Endodermal cell (in vitro differentiated cells): ENCODE measurements around the gene INSYN2B. TPM values are rescaled to one million over a fixed set of nuclear protein-coding genes. Genes with fewer than 3 reads are reported as not detected.
A peak's percentile ranks its signal among the peaks of the same experiment; 100 is the strongest.

Experiments
- DNase-seq: peaks from one replicate; pipeline ENCODE4 v3.0.0-alpha.2; 2017
- H3K27ac ChIP-seq: 2 replicates; pipeline ENCODE4 v1.5.1; 2013; ENCODE audit warnings: mild to moderate bottlenecking, low read depth, low read length, moderate library complexity
- H3K27me3 ChIP-seq: 2 replicates; pipeline ENCODE4 v1.6.1; 2013; ENCODE audit warnings: mild to moderate bottlenecking, low read length, moderate library complexity; ENCODE audit not compliant: insufficient read depth, control insufficient read depth, poor library complexity, severe bottlenecking
- H3K36me3 ChIP-seq: 2 replicates; pipeline ENCODE4 v1.7.0; 2013; ENCODE audit warnings: mild to moderate bottlenecking, low read length, moderate library complexity; ENCODE audit not compliant: control insufficient read depth, insufficient read depth
- H3K4me1 ChIP-seq: one replicate; pipeline ENCODE4 v1.7.0; 2013; ENCODE audit warnings: low read length; ENCODE audit not compliant: control insufficient read depth, insufficient read depth
- H3K4me3 ChIP-seq: 2 replicates; pipeline ENCODE4 v1.5.1; 2013; ENCODE audit warnings: mild to moderate bottlenecking, low read length, moderate library complexity
- H3K9ac ChIP-seq: 2 replicates; pipeline ENCODE4 v1.6.1; 2013; ENCODE audit warnings: mild to moderate bottlenecking, low read length, moderate library complexity; ENCODE audit not compliant: poor library complexity, severe bottlenecking; ENCODE audit errors: extremely low read depth
- H3K9me3 ChIP-seq: 2 replicates; pipeline ENCODE4 v1.6.1; 2013; ENCODE audit warnings: mild to moderate bottlenecking, low read length, moderate library complexity; ENCODE audit not compliant: control insufficient read depth
- H3K27ac Mint-ChIP-seq: 2 replicates; pipeline ENCODE4 v1.8.0; 2020; ENCODE audit warnings: mixed read lengths
- H3K27me3 Mint-ChIP-seq: 2 replicates; pipeline ENCODE4 v1.8.0; 2021; ENCODE audit warnings: mild to moderate bottlenecking, mixed read lengths; ENCODE audit not compliant: insufficient read depth
- H3K36me3 Mint-ChIP-seq: 2 replicates; pipeline ENCODE4 v1.8.0; 2020; ENCODE audit warnings: low read depth, mixed read lengths
- H3K4me1 Mint-ChIP-seq: 2 replicates; pipeline ENCODE4 v1.8.0; 2020; ENCODE audit warnings: mixed read lengths
- H3K4me3 Mint-ChIP-seq: 2 replicates; pipeline ENCODE4 v1.8.0; 2020; ENCODE audit warnings: mild to moderate bottlenecking, moderate library complexity, mixed read lengths
- H3K9me3 Mint-ChIP-seq: 2 replicates; pipeline ENCODE4 v1.8.0; 2020; ENCODE audit warnings: mild to moderate bottlenecking, mixed read lengths
- WGBS, 2 experiments: methylation state at CpG; one replicate each; pipeline versions ENCODE4 v1.1.5 to v1.1.7; 2013; ENCODE audit warnings: missing lambda C conversion rate in 2 of 2, mixed read lengths in 1 of 2; ENCODE audit not compliant: insufficient coverage in 1 of 2, insufficient read length in 1 of 2; 5-methylcytosine and 5-hydroxymethylcytosine counted together
- total RNA-seq, 2 donors: library from RNA; stranded (reverse); fragmentation: NEBNext Ultra II Directional in 1 of 2; extraction: Animal tissue kit (Norgen Biotek cat#: 25700) in 1 of 2; gene quantifications; 2 replicates in 1 of 2; 3 replicates in 1 of 2; pipeline ENCODE4 v1.2.1, GENCODE V29; 2021
- TF ChIP-seq, protein P1 (sequence below): fragments of 200-600 bp; sonication (generic); conservative IDR thresholded peaks from 2 replicates; pipeline ENCODE4 v1.5.0; 2021; ENCODE audit warnings: antibody characterized with exemption, mild to moderate bottlenecking

The INSYN2B gene
- total RNA-seq, 2 donors from 2014 or later: not detected

DNA sequence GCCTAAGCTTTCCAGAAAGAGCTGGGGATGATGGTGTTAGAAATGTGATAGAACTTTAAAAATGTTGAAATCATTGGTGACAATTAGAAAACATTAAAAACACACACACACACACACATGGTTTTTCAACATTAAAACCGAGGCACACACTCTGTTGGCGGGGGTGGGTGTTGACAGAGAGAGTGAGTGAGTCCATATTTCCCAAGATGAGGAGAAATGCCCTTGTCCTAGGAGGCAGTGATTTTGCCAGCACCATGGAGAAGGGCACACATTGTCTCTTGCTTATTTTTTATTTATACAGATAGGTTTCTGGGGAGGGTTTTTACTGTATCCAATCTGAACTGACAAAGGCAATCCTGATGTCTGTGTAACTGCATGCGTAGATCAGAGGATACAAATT, 152.5 kb downstream of the INSYN2B start:
- H3K36me3 ChIP-seq: no peaks in the 10 kb centered on the region
- H3K9me3 ChIP-seq: no peaks in the 10 kb centered on the region
- H3K27me3 ChIP-seq: no peaks in the 10 kb centered on the region
- Mint-ChIP-seq H3K4me1 (no peaks in the 10 kb centered on the region), H3K27ac (no peak overlapping the region), H3K36me3 (no peaks in the 10 kb centered on the region), H3K9me3 (peaks cover 15% of the 10 kb centered on the region), H3K27me3 (no peaks in the 10 kb centered on the region), H3K4me3 (no peak overlapping the region)
- 90 to 93% methylated on average over 3 of the region's 3 CpGs for WGBS, 2 experiments
- TF ChIP-seq, protein P1, sequence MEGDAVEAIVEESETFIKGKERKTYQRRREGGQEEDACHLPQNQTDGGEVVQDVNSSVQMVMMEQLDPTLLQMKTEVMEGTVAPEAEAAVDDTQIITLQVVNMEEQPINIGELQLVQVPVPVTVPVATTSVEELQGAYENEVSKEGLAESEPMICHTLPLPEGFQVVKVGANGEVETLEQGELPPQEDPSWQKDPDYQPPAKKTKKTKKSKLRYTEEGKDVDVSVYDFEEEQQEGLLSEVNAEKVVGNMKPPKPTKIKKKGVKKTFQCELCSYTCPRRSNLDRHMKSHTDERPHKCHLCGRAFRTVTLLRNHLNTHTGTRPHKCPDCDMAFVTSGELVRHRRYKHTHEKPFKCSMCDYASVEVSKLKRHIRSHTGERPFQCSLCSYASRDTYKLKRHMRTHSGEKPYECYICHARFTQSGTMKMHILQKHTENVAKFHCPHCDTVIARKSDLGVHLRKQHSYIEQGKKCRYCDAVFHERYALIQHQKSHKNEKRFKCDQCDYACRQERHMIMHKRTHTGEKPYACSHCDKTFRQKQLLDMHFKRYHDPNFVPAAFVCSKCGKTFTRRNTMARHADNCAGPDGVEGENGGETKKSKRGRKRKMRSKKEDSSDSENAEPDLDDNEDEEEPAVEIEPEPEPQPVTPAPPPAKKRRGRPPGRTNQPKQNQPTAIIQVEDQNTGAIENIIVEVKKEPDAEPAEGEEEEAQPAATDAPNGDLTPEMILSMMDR: no peak
- no peak overlapping the region for H3K4me3 ChIP-seq
- H3K4me1 ChIP-seq: no peaks in the 10 kb centered on the region
- no peak overlapping the region for H3K9ac ChIP-seq
- DNase-seq: no peak
- no peak overlapping the region for H3K27ac ChIP-seq

DNA sequence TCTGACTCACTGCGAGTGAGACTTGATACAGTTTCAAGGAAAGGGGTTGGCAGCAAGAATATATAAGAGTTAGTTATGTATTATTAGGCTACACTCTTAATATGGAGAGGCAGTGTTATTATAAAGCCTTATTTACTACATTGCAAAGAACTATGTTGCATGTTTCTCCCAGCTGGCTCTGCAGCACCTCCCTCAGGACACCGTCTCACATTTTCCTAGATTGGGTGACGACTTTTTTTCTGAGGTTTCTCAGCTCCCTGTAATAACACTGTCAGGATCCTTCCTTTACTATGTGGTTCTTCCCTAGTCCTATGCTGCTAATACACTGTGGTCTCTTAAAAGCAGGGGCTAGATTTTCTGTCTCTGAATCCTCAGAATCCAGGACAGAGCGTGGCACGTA, 153.7 kb downstream of the INSYN2B start:
- Mint-ChIP-seq H3K27ac (no peak overlapping the region), H3K4me1 (no peaks in the 10 kb centered on the region), H3K9me3 (peaks cover 15% of the 10 kb centered on the region), H3K36me3 (no peaks in the 10 kb centered on the region), H3K4me3 (no peak overlapping the region), H3K27me3 (no peaks in the 10 kb centered on the region)
- Histone ChIP-seq H3K9me3 (no peaks in the 10 kb centered on the region), H3K27ac (no peak overlapping the region), H3K36me3 (no peaks in the 10 kb centered on the region), H3K9ac (no peak overlapping the region), H3K27me3 (no peaks in the 10 kb centered on the region), H3K4me3 (no peak overlapping the region), H3K4me1 (no peaks in the 10 kb centered on the region)
- TF ChIP-seq, protein P1: peak; percentile 72
- 59 to 72% methylated on average over 2 to 5 of the region's 5 CpGs for WGBS, 2 experiments
- peak; percentile 64 for DNase-seq

DNA sequence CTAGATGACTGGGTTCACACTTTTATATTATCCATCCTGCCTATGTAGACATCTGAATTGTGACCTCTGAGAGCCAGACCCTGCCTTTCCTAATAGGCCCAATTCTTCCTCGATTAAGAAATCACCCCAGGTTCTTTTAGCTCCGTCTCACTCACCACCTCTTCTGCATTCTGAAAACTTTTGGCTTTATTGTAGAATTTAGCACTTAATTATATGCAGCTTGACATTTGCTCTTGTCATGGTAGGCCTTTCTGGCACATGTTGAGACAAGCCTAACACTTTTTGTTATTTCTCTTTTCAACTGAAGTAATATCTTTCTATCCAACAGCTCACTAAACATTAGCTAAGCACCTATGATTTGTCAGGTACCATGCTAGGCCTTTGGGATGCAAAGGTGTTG, 163.3 kb downstream of the INSYN2B start:
- Mint-ChIP-seq H3K4me1 (peaks cover 2% of the 10 kb centered on the region), H3K27ac (no peak overlapping the region), H3K27me3 (no peaks in the 10 kb centered on the region), H3K4me3 (no peak overlapping the region), H3K9me3 (peaks cover 4% of the 10 kb centered on the region), H3K36me3 (no peaks in the 10 kb centered on the region)
- no peaks in the 10 kb centered on the region for H3K36me3 ChIP-seq
- H3K9me3 ChIP-seq: no peaks in the 10 kb centered on the region
- no peak overlapping the region for H3K4me3 ChIP-seq
- no peak overlapping the region for H3K27ac ChIP-seq
- no peaks in the 10 kb centered on the region for H3K27me3 ChIP-seq
- no peak overlapping the region for H3K9ac ChIP-seq
- WGBS, 2 experiments: 92 to 100% methylated on average over 1 to 2 of the region's 2 CpGs
- TF ChIP-seq, protein P1: no peak
- H3K4me1 ChIP-seq: no peaks in the 10 kb centered on the region
- DNase-seq: no peak
